PC-9 (cell line): ENCODE data around the gene RDH11. TPM values are rescaled to one million over a fixed set of nuclear protein-coding genes. Genes with fewer than 3 reads are reported as not detected.

Experiments
- BruUV-seq: library from RNA; stranded (reverse); fragments of 400-500 nt; replicated peaks from 2 replicates; lab custom pipeline; 2021; lab: Mats Ljungman, UMichigan
- CTCF ChIA-PET: fragments of 300-600 bp; sonication (Branson Sonifier 250); formaldehyde crosslinking; loops from one replicate; lab custom pipeline; 2022; ENCODE audit warnings: antibody characterized with exemption; lab: Charles Lee
- POLR2A ChIA-PET: fragments of 300-600 bp; sonication (Branson Sonifier 250); formaldehyde crosslinking; loops from one replicate; lab custom pipeline; 2022; ENCODE audit warnings: antibody characterized with exemption; ENCODE audit not compliant: unreplicated experiment; lab: Charles Lee
- DNase-seq, 2 experiments: peaks; one replicate each; pipeline versions ENCODE4 v3.0.0 to v3.0.0-alpha.2; 2015 to 2022; ENCODE audit warnings: mixed read lengths in 1 of 2
- H2AFZ ChIP-seq: fragments of 200-600 bp; sonication (generic); 2 replicates; pipeline ENCODE4 v1.8.1; 2017; ENCODE audit warnings: antibody characterized with exemption
- H3F3A ChIP-seq: fragments of 200-600 bp; sonication (generic); 2 replicates; pipeline ENCODE4 v1.8.1; 2017; ENCODE audit warnings: antibody characterized with exemption, mild to moderate bottlenecking, low read depth; ENCODE audit not compliant: insufficient read depth
- H3K27ac ChIP-seq: fragments of 200-600 bp; sonication (generic); 2 replicates; pipeline ENCODE4 v1.6.1; 2016; ENCODE audit warnings: mixed run types
- H3K27me3 ChIP-seq: fragments of 200-600 bp; sonication (generic); 2 replicates; pipeline ENCODE4 v1.6.1; 2016; ENCODE audit warnings: low read depth, mixed run types; ENCODE audit not compliant: insufficient read depth
- H3K36me3 ChIP-seq: fragments of 200-600 bp; sonication (generic); 2 replicates; pipeline ENCODE4 v1.6.1; 2016; ENCODE audit warnings: low read depth, mixed run types
- H3K4me1 ChIP-seq: fragments of 200-600 bp; sonication (generic); replicated peaks from 2 replicates; pipeline ENCODE4 v1.6.1; 2016; ENCODE audit warnings: mixed run types; ENCODE audit not compliant: insufficient read depth
- H3K4me2 ChIP-seq: fragments of 200-600 bp; sonication (generic); 2 replicates; pipeline ENCODE4 v1.6.1; 2017; ENCODE audit warnings: mixed run types
- H3K4me3 ChIP-seq: fragments of 200-600 bp; sonication (generic); 2 replicates; pipeline ENCODE4 v1.6.1; 2016; ENCODE audit warnings: mixed run types
- H3K79me2 ChIP-seq: fragments of 200-600 bp; sonication (generic); 2 replicates; pipeline ENCODE4 v1.6.1; 2017; ENCODE audit warnings: low read depth, mixed run types
- H3K9me2 ChIP-seq: fragments of 200-600 bp; sonication (generic); 2 replicates; pipeline ENCODE4 v1.8.1; 2017; ENCODE audit warnings: mild to moderate bottlenecking; ENCODE audit not compliant: insufficient read depth
- H3K9me3 ChIP-seq: fragments of 200-600 bp; sonication (generic); 2 replicates; pipeline ENCODE4 v1.8.1; 2016; ENCODE audit warnings: low read depth; ENCODE audit not compliant: insufficient read depth
- H4K20me1 ChIP-seq: fragments of 200-600 bp; sonication (generic); 2 replicates; pipeline ENCODE4 v1.8.1; 2017; ENCODE audit not compliant: insufficient read depth
- EZH2 ChIP-seq: fragments of 200-600 bp; sonication (generic); IDR thresholded peaks from 2 replicates; pipeline ENCODE4 v1.8.0; 2017; ENCODE audit warnings: antibody characterized with exemption, low read depth
- intact Hi-C: fragments of 100-400 bp; cut with micrococcal nuclease; formaldehyde crosslinking; loops from one replicate; pipeline ENCODE4 v1.10.0; 2022; ENCODE audit not compliant: unreplicated experiment
- total RNA-seq: library from RNA; stranded (reverse); gene quantifications from 2 replicates; pipeline ENCODE4 v1.2.3, GENCODE V29; 2021
- TF ChIP-seq, protein P1 (sequence below): fragments of 200-600 bp; sonication (generic); conservative IDR thresholded peaks from 2 replicates; pipeline ENCODE4 v1.6.1; 2017; ENCODE audit warnings: mixed run types, antibody characterized with exemption, mild to moderate bottlenecking, moderate library complexity

The RDH11 gene
- total RNA-seq, 1 experiment from 2014 or later: 97.0 TPM

GRCh38 chr14:67690011-67690410 lies 5.6 kb downstream of the RDH11 start:
- intact Hi-C loops: no loop called here
- TF ChIP-seq, protein P1, sequence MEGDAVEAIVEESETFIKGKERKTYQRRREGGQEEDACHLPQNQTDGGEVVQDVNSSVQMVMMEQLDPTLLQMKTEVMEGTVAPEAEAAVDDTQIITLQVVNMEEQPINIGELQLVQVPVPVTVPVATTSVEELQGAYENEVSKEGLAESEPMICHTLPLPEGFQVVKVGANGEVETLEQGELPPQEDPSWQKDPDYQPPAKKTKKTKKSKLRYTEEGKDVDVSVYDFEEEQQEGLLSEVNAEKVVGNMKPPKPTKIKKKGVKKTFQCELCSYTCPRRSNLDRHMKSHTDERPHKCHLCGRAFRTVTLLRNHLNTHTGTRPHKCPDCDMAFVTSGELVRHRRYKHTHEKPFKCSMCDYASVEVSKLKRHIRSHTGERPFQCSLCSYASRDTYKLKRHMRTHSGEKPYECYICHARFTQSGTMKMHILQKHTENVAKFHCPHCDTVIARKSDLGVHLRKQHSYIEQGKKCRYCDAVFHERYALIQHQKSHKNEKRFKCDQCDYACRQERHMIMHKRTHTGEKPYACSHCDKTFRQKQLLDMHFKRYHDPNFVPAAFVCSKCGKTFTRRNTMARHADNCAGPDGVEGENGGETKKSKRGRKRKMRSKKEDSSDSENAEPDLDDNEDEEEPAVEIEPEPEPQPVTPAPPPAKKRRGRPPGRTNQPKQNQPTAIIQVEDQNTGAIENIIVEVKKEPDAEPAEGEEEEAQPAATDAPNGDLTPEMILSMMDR: no peak
- no peak for TF ChIP-seq EZH2
- H4K20me1 ChIP-seq: no peaks in the 10 kb centered on the region; the same call in 1 of the 2 replicates
- no TSS peak for BruUV-seq
- ChIA-PET POLR2A (interaction anchor here (0.7 kb wide), 1 partner anchor 758 kb away, joined by 4 read pairs; no protein-coding TSS in a partner anchor), CTCF (no interaction called here)
- H2AFZ ChIP-seq: no peak overlapping the region
- peak in 1 of 2 experiments; percentile 45 for DNase-seq
- no peak overlapping the region for H3K27ac ChIP-seq
- H3K4me3 ChIP-seq: no peak overlapping the region
- peaks cover 6% of the 10 kb centered on the region; the same call in 1 of the 2 replicates for H3F3A ChIP-seq
- peaks cover 29% of the 10 kb centered on the region for H3K79me2 ChIP-seq
- no peaks in the 10 kb centered on the region for H3K27me3 ChIP-seq
- no peak overlapping the region for H3K4me2 ChIP-seq
- H3K36me3 ChIP-seq: peaks cover 62% of the 10 kb centered on the region
- no peaks in the 10 kb centered on the region for H3K9me3 ChIP-seq
- peaks cover 19% of the 10 kb centered on the region for H3K4me1 ChIP-seq
- H3K9me2 ChIP-seq: no peaks in the 10 kb centered on the region

DNA sequence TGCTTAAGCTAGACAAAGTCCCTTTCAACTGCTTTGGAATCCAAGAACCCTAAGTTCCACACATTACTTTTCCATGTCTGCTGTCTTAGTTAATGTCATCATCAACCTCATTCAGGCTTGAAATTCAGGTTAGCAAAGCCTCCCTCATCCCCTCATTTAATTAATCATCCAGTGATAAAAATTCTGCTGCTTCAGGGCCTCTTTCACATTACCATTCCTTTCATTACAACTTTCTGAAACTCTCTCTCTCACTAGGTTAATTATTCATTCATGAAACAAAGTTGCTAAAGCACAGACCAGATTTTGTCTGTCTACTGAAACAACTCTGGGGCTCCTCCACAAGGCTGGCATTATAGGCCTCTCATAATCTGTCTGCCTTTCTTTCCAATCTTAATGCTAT lies 11.7 kb downstream of the RDH11 start:
- no peaks in the 10 kb centered on the region for H3K9me3 ChIP-seq
- peaks cover 19% of the 10 kb centered on the region for H3K79me2 ChIP-seq
- H3K4me1 ChIP-seq: peaks cover 27% of the 10 kb centered on the region
- POLR2A ChIA-PET: no interaction called here
- no peak overlapping the region for H3K4me2 ChIP-seq
- CTCF ChIA-PET: interaction anchor here (0.6 kb wide), 1 partner anchor 157 kb away, joined by 3 read pairs; no protein-coding TSS in a partner anchor
- DNase-seq: no peak
- peaks cover 55% of the 10 kb centered on the region for H3K36me3 ChIP-seq
- H4K20me1 ChIP-seq: peaks cover 4% of the 10 kb centered on the region
- intact Hi-C loops: no loop called here
- TF ChIP-seq, protein P1: no peak
- no peak for TF ChIP-seq EZH2
- no peak overlapping the region for H2AFZ ChIP-seq
- H3F3A ChIP-seq: peaks cover 39% of the 10 kb centered on the region
- H3K9me2 ChIP-seq: no peaks in the 10 kb centered on the region
- no peak overlapping the region for H3K4me3 ChIP-seq
- H3K27ac ChIP-seq: no peak overlapping the region
- no TSS peak for BruUV-seq
- H3K27me3 ChIP-seq: no peaks in the 10 kb centered on the region

DNA sequence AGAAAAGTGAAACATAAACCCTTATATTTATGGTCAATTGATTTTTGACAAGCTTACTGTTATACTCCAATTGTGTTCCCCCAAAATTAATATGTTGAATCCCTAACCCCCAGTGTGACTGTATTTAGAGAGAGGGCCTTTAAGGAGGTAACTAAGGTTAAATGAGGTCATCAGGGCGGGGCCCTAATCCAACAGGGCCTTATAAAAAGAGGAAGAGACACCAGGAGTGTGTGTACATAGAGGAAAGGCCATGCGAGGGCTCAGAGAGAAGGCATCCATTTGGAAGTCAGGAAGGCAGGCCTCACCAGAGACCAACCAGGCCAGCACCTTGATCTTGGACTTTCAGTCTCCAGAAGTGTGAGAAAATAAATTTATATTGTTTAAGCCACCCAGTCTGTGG lies 14.6 kb downstream of the RDH11 start:
- no peak overlapping the region for H3K4me3 ChIP-seq
- H4K20me1 ChIP-seq: peaks cover 4% of the 10 kb centered on the region
- ChIA-PET POLR2A (no interaction called here), CTCF (no interaction called here)
- no peaks in the 10 kb centered on the region for H3K9me2 ChIP-seq
- H3K9me3 ChIP-seq: no peaks in the 10 kb centered on the region
- TF ChIP-seq EZH2: no peak
- TF ChIP-seq, protein P1: no peak
- BruUV-seq: no TSS peak
- H3F3A ChIP-seq: peaks cover 56% of the 10 kb centered on the region
- H3K27ac ChIP-seq: peak overlapping the region; percentile 57
- peaks cover 22% of the 10 kb centered on the region; the same call in 1 of the 2 replicates for H3K79me2 ChIP-seq
- H3K27me3 ChIP-seq: no peaks in the 10 kb centered on the region
- peaks cover 64% of the 10 kb centered on the region for H3K36me3 ChIP-seq
- DNase-seq: no peak
- peak overlapping the region; percentile 34; the same call in 1 of the 2 replicates for H3K4me2 ChIP-seq
- no peak overlapping the region for H2AFZ ChIP-seq
- intact Hi-C loops: no loop called here
- H3K4me1 ChIP-seq: peaks cover 27% of the 10 kb centered on the region
